K562 (cell line): Measurements from ENCODE around the gene METTL2B. TPM values are rescaled to one million over a fixed set of nuclear protein-coding genes. Genes with fewer than 3 reads are reported as not detected.
A peak's percentile ranks its signal among the peaks of the same experiment; 100 is the strongest.

ENCODE experiments used
- CBX3 ChIP-seq, 2 experiments: IDR thresholded peaks; 1 replicate in 1 of 2; 2 replicates in 1 of 2; pipeline ENCODE4 v1.6.1; 2012; ENCODE audit warnings: inconsistent platforms in 2 of 2, low read length in 2 of 2, borderline replicate concordance in 1 of 2, control low read depth in 1 of 2
- CEBPB ChIP-seq: fragments of 450-650 bp; IDR thresholded peaks from 2 replicates; pipeline ENCODE4 v1.6.1; 2016; ENCODE audit warnings: missing genetic modification characterization, missing compliant biosample characterization
- EP300 ChIP-seq: IDR thresholded peaks from 2 replicates; pipeline ENCODE4 v1.6.1; 2012; ENCODE audit warnings: low read length, improper control_type of control experiment
- HDAC6 ChIP-seq: IDR thresholded peaks from 2 replicates; pipeline ENCODE4 v1.6.1; 2012; ENCODE audit warnings: low read depth, mild to moderate bottlenecking, control low read depth, inconsistent platforms, low read length, moderate library complexity
- HNRNPLL ChIP-seq: fragments of 200-400 bp; formaldehyde crosslinking; IDR thresholded peaks from 2 replicates; pipeline ENCODE4 v1.6.1; 2017; ENCODE audit warnings: low read length, low read depth, mild to moderate bottlenecking; ENCODE audit not compliant: poor library complexity, severe bottlenecking
- NFIX ChIP-seq: fragments of 250-450 bp; sonication (Bioruptor Pico); IDR thresholded peaks from 2 replicates; pipeline ENCODE4 v1.4.0; 2020; ENCODE audit warnings: low read depth, mild to moderate bottlenecking, moderate library complexity
- PHTF2 ChIP-seq: fragments of 250-450 bp; sonication (Bioruptor Pico); IDR thresholded peaks from 2 replicates; pipeline ENCODE4 v1.5.0; 2021; ENCODE audit warnings: mild to moderate bottlenecking
- RHOXF2B ChIP-seq: fragments of 250-450 bp; sonication (Bioruptor Pico); conservative IDR thresholded peaks from 2 replicates; pipeline ENCODE4 v1.5.1; 2021
- SPI1 ChIP-seq: IDR thresholded peaks from 2 replicates; pipeline ENCODE4 v1.6.1; 2011; ENCODE audit warnings: low read depth, low read length, control low read depth, borderline replicate concordance
- TOE1 ChIP-seq, 2 experiments: fragments of 450-650 bp in 1 of 2; sonication (generic) in 1 of 2; formaldehyde crosslinking in 1 of 2; IDR thresholded peaks; 2 replicates each; pipeline versions ENCODE4 v1.7.1 to v1.8.0; 2016 to 2022; ENCODE audit warnings: borderline replicate concordance in 2 of 2, mild to moderate bottlenecking in 2 of 2, antibody characterized with exemption in 1 of 2, inconsistent platforms in 1 of 2, low read depth in 1 of 2, missing genetic modification reagents in 1 of 2, moderate library complexity in 1 of 2
- ZNF253 ChIP-seq: fragments of 250-450 bp; sonication (Bioruptor Pico); conservative IDR thresholded peaks from 2 replicates; pipeline ENCODE4 v1.6.1; 2021; ENCODE audit warnings: mild to moderate bottlenecking
- ZNF75A ChIP-seq: fragments of 450-650 bp; formaldehyde crosslinking; IDR thresholded peaks from 2 replicates; pipeline ENCODE4 v1.4.0; 2020; ENCODE audit warnings: mild to moderate bottlenecking
- polyA plus RNA-seq, 8 experiments: library from polyadenylated mRNA; depleted of rRNA in 4 of 8; stranded (reverse) in 5 of 8; unstranded in 3 of 8; fragments of >200 nt; fragmentation: Nextera tagmentation in 2 of 8; fragmentation: Illumina TruSeq in 1 of 8; extraction: Ambion mirVana in 2 of 8; extraction: Trizol in 1 of 8; gene quantifications; 2 replicates each; pipeline versions ENCODE4 v1.2.1 to v1.2.3, GENCODE V29; 2011 to 2014; ENCODE audit warnings: inconsistent platforms in 1 of 8, missing spikeins in 1 of 8
- total RNA-seq, 7 experiments: library from RNA; depleted of rRNA in 6 of 7; stranded (reverse); fragments of >200 nt in 6 of 7; fragmentation: Illumina TruSeq in 2 of 7; extraction: Trizol in 2 of 7; gene quantifications; 2 replicates each; pipeline versions ENCODE4 v1.2.1 to v1.2.3, GENCODE V29; 2011 to 2021; ENCODE audit warnings: low replicate concordance in 1 of 7
- TF ChIP-seq, protein P1 (sequence below): fragments of 250-450 bp; sonication (Bioruptor Pico); IDR thresholded peaks from 2 replicates; pipeline ENCODE4 v1.5.0; 2021
- TF ChIP-seq, protein P2 (sequence below): fragments of 250-450 bp; sonication (Bioruptor Pico); IDR thresholded peaks from 2 replicates; pipeline ENCODE4 v1.8.0; 2021; ENCODE audit warnings: borderline replicate concordance, mild to moderate bottlenecking, moderate library complexity; ENCODE audit not compliant: poor library complexity, severe bottlenecking
- TF ChIP-seq, protein P3 (sequence below), 3 experiments: IDR thresholded peaks in 2 of 3; conservative IDR thresholded peaks in 1 of 3; 2 replicates each; pipeline ENCODE4 v1.5.1; 2011 to 2012; ENCODE audit warnings: low read length in 3 of 3, mild to moderate bottlenecking in 3 of 3, control low read depth in 2 of 3, improper control_type of control experiment in 1 of 3, inconsistent platforms in 1 of 3, low read depth in 1 of 3, mixed read lengths in 1 of 3, moderate library complexity in 1 of 3; ENCODE audit not compliant: insufficient read depth in 2 of 3
- TF ChIP-seq, protein P4 (sequence below), 2 experiments: IDR thresholded peaks in 1 of 2; conservative IDR thresholded peaks in 1 of 2; 2 replicates each; pipeline ENCODE4 v1.6.1; 2016; ENCODE audit warnings: low read depth in 2 of 2, mild to moderate bottlenecking in 1 of 2, missing compliant biosample characterization in 1 of 2, missing genetic modification characterization in 1 of 2, moderate library complexity in 1 of 2

Gene METTL2B
- total and polyA plus RNA-seq, 9 of the 15 experiments (the other 6 are each of a cell fraction or from before 2014, with no cell fraction given), result 35.9 to 95.7 (median 79.2) TPM

DNA sequence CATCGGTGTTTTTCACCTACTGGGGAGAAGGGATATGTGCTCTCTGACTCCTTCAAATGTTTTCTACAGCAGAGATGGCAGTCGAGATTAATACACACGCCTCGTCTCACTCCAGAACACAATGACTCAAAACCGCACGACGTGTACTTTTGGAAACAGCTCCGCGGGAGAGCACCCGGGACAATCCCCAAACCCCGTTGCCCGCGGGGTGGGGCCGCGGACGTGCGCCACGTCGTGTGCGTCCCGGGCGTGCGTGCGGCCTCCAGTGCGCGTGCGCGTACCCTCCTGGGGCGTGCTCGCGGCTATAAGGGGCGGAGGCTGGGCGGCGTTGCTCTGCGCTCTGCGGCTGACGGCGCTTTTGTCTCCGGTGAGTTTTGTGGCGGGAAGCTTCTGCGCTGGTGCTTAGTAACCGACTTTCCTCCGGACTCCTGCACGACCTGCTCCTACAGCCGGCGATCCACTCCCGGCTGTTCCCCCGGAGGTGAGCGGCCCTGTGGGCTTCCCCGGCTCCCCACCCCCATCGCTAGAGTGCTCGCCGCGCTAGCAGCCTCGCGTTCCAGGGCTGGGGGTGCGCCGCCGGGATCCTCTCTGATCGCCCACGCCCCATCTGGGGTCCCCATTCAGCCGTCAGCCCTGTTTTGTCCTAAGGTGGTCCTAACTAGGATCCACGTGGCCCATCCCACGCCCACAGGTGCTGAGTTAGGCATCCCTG lies 20.8 kb upstream of the METTL2B start, which contains the start of gene HILPDA (continued):
- TF ChIP-seq, protein P1, sequence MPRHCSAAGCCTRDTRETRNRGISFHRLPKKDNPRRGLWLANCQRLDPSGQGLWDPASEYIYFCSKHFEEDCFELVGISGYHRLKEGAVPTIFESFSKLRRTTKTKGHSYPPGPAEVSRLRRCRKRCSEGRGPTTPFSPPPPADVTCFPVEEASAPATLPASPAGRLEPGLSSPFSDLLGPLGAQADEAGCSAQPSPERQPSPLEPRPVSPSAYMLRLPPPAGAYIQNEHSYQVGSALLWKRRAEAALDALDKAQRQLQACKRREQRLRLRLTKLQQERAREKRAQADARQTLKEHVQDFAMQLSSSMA (CRISPR knock-in tag), result peak; percentile 96
- no peak; the same call in 1 of the 2 replicates for TF ChIP-seq ZNF75A (CRISPR knock-in tag)
- TF ChIP-seq, protein P2, sequence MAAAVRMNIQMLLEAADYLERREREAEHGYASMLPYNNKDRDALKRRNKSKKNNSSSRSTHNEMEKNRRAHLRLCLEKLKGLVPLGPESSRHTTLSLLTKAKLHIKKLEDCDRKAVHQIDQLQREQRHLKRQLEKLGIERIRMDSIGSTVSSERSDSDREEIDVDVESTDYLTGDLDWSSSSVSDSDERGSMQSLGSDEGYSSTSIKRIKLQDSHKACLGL (CRISPR knock-in tag), result no peak
- no peak for TF ChIP-seq HDAC6
- TF ChIP-seq, protein P3, sequence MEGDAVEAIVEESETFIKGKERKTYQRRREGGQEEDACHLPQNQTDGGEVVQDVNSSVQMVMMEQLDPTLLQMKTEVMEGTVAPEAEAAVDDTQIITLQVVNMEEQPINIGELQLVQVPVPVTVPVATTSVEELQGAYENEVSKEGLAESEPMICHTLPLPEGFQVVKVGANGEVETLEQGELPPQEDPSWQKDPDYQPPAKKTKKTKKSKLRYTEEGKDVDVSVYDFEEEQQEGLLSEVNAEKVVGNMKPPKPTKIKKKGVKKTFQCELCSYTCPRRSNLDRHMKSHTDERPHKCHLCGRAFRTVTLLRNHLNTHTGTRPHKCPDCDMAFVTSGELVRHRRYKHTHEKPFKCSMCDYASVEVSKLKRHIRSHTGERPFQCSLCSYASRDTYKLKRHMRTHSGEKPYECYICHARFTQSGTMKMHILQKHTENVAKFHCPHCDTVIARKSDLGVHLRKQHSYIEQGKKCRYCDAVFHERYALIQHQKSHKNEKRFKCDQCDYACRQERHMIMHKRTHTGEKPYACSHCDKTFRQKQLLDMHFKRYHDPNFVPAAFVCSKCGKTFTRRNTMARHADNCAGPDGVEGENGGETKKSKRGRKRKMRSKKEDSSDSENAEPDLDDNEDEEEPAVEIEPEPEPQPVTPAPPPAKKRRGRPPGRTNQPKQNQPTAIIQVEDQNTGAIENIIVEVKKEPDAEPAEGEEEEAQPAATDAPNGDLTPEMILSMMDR (IDR thresholded peaks at IDR 0.05 in 2 of 3, conservative IDR thresholded peaks at IDR 0.05 in 1 of 3; ENCODE audit: insufficient read depth in 2 of 3, low read depth in 1 of 3, low read length in 3 of 3), result 0 out of 6 replicates have a peak, but pooled peaks of 1 of the 3 experiments have one; percentile 3
- no peak for TF ChIP-seq ZNF253 (CRISPR knock-in tag)
- no peak for TF ChIP-seq NFIX (CRISPR knock-in tag)
- TF ChIP-seq EP300, result no peak; the same call in none of the 2 replicates
- no peak for TF ChIP-seq RHOXF2B (CRISPR knock-in tag)
- no peak for TF ChIP-seq CEBPB (tag)
- no peak for TF ChIP-seq PHTF2 (CRISPR knock-in tag)
- no peak for TF ChIP-seq SPI1
- peak; percentile 90 for TF ChIP-seq HNRNPLL
- TF ChIP-seq, protein P4, sequence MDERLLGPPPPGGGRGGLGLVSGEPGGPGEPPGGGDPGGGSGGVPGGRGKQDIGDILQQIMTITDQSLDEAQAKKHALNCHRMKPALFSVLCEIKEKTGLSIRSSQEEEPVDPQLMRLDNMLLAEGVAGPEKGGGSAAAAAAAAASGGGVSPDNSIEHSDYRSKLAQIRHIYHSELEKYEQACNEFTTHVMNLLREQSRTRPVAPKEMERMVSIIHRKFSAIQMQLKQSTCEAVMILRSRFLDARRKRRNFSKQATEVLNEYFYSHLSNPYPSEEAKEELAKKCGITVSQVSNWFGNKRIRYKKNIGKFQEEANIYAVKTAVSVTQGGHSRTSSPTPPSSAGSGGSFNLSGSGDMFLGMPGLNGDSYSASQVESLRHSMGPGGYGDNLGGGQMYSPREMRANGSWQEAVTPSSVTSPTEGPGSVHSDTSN (CRISPR knock-in tag; IDR thresholded peaks at IDR 0.05; ENCODE audit: low read depth), result no peak
- TF ChIP-seq, protein P4 (tag; conservative IDR thresholded peaks at IDR 0.05; ENCODE audit: low read depth), result no peak
- peak; percentile 54 for TF ChIP-seq TOE1 (IDR thresholded peaks at IDR 0.05; ENCODE audit: borderline replicate concordance)
- no peak for TF ChIP-seq TOE1 (CRISPR knock-in tag; IDR thresholded peaks at IDR 0.05; ENCODE audit: borderline replicate concordance, low read depth)
- TF ChIP-seq CBX3 (IDR thresholded peaks at IDR 0.05; ENCODE audit: borderline replicate concordance in 1 of 2, low read length in 2 of 2), result peak in 1 of 2 experiments; percentile 63; a peak in 1 of 3 replicates
